GM08714 (cell line): ENCODE results near the gene GNA12.

Experiments used
- H3K4me3 ChIP-seq: fragments of 200-500 bp; sonication (Bioruptor generic); 2 replicates; pipeline ENCODE4 v1.5.1; 2014; ENCODE audit warnings: mild to moderate bottlenecking, low read length, inconsistent platforms
- ZNF274 ChIP-seq: IDR thresholded peaks from 2 replicates; pipeline ENCODE4 v1.6.1; 2012; ENCODE audit warnings: mild to moderate bottlenecking, low read depth, low read length

The GNA12 gene

GRCh38 chr7:2764621-2765020 is 79.5 kb downstream of the GNA12 start:
- no peak for TF ChIP-seq ZNF274
- H3K4me3 ChIP-seq = no peak overlapping the region

GRCh38 chr7:2763597-2763996 is 80.5 kb downstream of the GNA12 start:
- no peak overlapping the region for H3K4me3 ChIP-seq
- TF ChIP-seq ZNF274 = no peak

GRCh38 chr7:2761801-2762497 is 82.2 kb downstream of the GNA12 start:
- TF ChIP-seq ZNF274 = no peak
- no peak overlapping the region for H3K4me3 ChIP-seq

- TF ChIP-seq ZNF274 = no peak
Observed at GRCh38 chr7:2761131-2761624, 82.9 kb downstream of the GNA12 start.

DNA sequence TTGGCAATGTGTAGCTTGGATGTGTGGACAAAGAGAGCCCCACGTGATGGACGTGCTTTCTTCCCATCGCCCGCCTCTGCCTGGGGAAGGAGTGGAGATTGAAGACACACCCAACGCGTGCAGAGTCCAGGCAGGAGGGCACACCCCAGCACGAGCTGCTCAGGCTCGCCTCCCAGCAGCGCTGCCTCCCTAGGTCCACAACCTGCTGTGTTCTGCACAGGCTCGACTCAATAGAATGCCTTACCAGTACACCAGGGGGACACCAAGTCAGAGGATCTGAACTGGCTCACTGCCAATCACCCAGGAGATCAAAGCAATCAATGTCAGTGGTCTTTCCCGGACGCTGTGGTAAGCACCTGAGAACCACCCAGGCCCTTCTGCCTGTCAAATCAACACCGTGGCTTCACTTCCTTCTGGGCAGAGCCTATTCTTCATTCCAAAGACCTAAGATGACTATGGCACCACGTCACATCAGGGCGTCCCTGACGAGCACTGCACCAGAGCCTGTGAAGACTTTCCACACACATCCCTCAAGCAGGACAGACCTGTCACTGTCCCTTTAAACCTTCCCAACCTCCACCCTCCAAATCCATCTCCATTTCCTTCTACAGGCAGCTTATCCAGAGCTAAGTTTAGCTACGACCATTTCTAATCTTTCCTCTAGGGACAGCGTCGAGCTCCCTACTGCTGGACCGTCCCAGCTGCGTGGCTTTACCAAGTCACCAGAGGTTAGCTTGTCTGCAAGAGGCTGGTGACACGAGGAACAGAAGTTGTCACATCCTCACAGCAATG is 83.8 kb downstream of the GNA12 start:
- H3K4me3 ChIP-seq = no peak overlapping the region
- TF ChIP-seq ZNF274 = no peak

More at GRCh38 chr7:2761131-2761624, 82.9 kb downstream of the GNA12 start:
- H3K4me3 ChIP-seq = no peak overlapping the region

DNA sequence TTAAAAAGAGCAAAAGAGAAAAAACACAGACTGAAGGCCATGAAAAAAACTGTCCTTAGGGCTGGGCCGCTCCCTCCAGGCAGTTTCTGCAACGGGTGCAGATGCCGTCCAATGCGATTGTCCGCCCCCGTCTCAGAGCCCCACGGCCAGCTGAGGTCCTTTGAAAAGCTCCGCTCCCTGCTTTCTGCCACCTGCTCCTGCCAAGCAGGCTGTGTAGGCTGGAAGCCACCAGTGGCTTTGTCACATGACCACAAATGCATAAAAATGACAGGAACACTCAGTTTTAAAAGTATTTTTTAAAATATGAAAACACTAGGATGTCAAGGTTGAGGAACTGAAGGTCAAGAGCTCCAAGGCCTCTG is 84.4 kb downstream of the GNA12 start:
- no peak for TF ChIP-seq ZNF274
- no peak overlapping the region for H3K4me3 ChIP-seq

DNA sequence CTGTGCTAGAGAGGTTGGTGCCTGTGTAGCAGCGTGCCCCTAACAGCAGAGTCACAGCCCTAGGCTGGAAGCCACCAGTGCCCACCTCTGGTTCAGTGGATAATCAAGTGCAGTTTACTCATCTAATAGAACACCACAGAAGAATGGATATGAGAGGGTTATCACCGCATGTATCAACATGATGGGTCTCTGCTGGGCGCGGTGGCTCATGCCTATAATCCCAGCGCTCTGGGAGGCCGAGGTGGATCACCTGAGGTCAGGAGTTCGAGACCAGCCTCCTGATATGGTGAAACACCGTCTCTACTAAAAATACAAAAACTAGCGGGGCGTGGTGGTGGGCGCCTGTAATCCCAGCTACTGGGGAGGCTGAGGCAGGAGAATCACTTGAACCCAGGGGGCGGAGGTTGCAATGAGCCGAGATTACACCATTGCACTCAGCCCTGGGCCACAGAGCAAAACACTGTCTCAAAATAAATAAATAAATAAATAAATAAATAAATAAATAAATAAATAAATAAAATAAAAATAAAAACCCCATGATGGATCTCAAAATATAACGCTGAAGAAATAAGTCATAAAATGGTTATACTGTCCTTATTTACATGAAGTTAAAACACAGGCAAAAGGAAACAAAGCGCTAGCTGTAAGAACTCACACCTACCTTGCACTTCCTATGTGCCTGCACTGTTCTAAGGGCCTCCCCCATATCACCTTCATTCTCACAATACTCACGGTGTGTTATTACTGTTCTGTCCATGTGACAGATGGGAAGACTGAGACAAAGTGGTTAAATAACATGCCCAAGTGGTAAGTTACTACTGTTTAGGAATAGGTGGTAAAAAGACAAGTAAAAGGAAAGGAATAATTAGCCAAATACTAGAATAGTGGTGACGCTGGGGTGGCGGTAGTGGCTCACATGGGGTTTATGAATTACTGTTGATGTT is 85.2 kb downstream of the GNA12 start:
- H3K4me3 ChIP-seq = peak overlapping the region; percentile 4; the same call in 1 of the 2 replicates
- TF ChIP-seq ZNF274 = no peak

DNA sequence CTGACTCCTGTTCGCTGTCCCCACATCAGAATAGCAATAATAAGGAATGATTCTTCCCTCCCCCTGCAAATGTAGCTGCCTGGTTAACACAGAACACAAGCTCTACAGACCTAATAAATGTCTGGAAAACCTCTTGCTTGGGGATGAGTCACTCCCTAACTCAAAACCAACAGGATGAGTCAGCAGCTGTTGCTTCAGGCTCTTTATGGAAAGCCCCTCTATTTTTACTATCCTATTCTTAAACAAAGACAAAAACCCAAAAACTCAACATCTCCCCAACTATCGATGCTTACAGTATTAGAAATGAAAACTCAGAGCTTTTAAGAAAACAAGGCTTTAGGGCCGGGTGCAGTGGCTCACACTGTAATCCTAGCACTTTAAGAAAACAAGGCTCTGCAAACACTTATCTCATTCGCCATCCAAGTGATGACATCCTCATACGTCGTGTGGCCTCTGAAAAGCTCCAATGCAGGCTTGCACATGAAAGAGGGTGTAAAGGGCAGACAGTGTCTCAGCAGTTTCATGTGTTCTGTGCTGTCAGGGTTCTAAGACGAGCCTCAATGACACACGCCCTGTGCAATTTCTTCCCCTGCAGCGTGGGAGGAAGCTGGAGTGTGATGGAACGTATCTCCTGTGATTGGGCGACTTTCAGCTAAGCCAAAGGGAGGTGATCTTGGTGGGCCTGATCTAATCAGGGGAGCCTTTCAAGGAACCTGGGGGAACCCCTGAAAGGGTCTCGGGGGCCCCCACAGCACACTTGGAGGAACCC is 86.0 kb downstream of the GNA12 start:
- peak overlapping the region; percentile 4; the same call in 1 of the 2 replicates for H3K4me3 ChIP-seq

GRCh38 chr7:2757361-2757903 is 86.7 kb downstream of the GNA12 start:
- no peak overlapping the region for H3K4me3 ChIP-seq
- TF ChIP-seq ZNF274 = no peak

More for the DNA sequence above, 86.0 kb downstream of the GNA12 start:
- no peak for TF ChIP-seq ZNF274

GRCh38 chr7:2755531-2755930 is 88.6 kb downstream of the GNA12 start:
- H3K4me3 ChIP-seq = no peak overlapping the region
- no peak for TF ChIP-seq ZNF274

- TF ChIP-seq ZNF274 = no peak
- H3K4me3 ChIP-seq = no peak overlapping the region
Observed at GRCh38 chr7:2754912-2755311, 89.2 kb downstream of the GNA12 start.

GRCh38 chr7:2754086-2754485 is 90.0 kb downstream of the GNA12 start:
- TF ChIP-seq ZNF274 = no peak

DNA sequence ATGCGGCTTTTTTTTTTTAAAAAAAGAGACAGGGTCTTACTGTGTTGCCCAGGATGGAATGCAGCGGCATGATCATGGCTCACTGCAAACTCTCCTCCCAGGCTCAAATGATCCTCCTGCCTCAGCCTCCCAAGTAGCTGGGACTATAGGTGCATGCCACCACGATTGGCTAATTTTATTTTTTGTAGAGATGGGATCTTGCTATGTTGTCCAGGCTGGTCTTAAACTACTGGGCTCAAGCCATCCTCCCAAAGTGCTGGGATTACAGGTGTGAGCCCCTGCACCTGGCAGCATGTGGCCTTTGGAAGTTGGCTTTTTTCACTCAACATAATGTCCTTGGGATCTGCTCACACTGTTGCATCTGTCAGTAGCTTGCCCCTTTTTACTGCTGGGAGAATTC is 91.0 kb downstream of the GNA12 start:
- TF ChIP-seq ZNF274 = no peak
- H3K4me3 ChIP-seq = no peak overlapping the region

More at GRCh38 chr7:2754086-2754485, 90.0 kb downstream of the GNA12 start:
- H3K4me3 ChIP-seq = no peak overlapping the region
